MG63 (cell line): Measurements from ENCODE around the gene CGB3. TPM values are rescaled to one million over a fixed set of nuclear protein-coding genes. Genes with fewer than 3 reads are reported as not detected.

Experiments used
- DNase-seq: peaks from one replicate; pipeline ENCODE4 v3.0.0-alpha.2; 2020
- H3K27me3 ChIP-seq: fragments of 250-450 bp; sonication (Bioruptor Pico); 2 replicates; pipeline ENCODE4 v1.5.1; 2020; ENCODE audit warnings: mild to moderate bottlenecking, moderate library complexity
- H3K36me3 ChIP-seq: fragments of 250-450 bp; sonication (Bioruptor Pico); 2 replicates; pipeline ENCODE4 v1.5.1; 2020; ENCODE audit warnings: mild to moderate bottlenecking, moderate library complexity
- H3K4me3 ChIP-seq: fragments of 250-450 bp; sonication (Bioruptor Pico); 2 replicates; pipeline ENCODE4 v1.5.1; 2020; ENCODE audit warnings: mild to moderate bottlenecking, moderate library complexity
- H3K9me3 ChIP-seq: fragments of 250-450 bp; sonication (Bioruptor Pico); 2 replicates; pipeline ENCODE4 v1.5.1; 2020; ENCODE audit warnings: mild to moderate bottlenecking, moderate library complexity
- total RNA-seq: library from RNA; depleted of rRNA; stranded (reverse); fragments of >200 nt; shearing (Covaris generic); gene quantifications from 2 replicates; pipeline ENCODE4 v1.2.3, GENCODE V29; 2014; ENCODE audit warnings: low replicate concordance; rRNA removed

Gene CGB3
- total RNA-seq, 1 experiment from 2014 or later = not detected

DNA sequence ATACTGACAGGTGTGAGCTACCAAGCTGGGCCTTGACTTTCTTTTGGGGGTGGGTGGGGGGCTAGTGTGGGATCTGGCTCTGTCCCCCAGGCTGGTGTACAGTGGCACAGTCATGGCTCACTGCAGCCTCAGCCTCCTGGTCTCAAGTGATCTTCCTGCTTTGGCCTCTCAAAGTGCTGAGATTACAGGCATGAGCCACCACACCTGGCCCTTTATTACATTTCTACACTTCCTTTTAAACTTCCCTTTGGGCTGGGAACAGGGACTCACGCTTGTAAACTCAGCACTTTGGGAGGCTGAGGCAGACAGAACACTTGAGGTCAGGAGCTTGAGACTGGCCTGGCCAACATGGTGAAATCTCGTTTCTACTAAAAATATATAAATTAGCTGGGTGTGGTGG lies 47.1 kb downstream of the CGB3 start:
- Histone ChIP-seq H3K9me3 (no peaks in the 10 kb centered on the region), H3K27me3 (no peaks in the 10 kb centered on the region), H3K36me3 (peaks cover 71% of the 10 kb centered on the region), H3K4me3 (no peak overlapping the region)
- no peak for DNase-seq

DNA sequence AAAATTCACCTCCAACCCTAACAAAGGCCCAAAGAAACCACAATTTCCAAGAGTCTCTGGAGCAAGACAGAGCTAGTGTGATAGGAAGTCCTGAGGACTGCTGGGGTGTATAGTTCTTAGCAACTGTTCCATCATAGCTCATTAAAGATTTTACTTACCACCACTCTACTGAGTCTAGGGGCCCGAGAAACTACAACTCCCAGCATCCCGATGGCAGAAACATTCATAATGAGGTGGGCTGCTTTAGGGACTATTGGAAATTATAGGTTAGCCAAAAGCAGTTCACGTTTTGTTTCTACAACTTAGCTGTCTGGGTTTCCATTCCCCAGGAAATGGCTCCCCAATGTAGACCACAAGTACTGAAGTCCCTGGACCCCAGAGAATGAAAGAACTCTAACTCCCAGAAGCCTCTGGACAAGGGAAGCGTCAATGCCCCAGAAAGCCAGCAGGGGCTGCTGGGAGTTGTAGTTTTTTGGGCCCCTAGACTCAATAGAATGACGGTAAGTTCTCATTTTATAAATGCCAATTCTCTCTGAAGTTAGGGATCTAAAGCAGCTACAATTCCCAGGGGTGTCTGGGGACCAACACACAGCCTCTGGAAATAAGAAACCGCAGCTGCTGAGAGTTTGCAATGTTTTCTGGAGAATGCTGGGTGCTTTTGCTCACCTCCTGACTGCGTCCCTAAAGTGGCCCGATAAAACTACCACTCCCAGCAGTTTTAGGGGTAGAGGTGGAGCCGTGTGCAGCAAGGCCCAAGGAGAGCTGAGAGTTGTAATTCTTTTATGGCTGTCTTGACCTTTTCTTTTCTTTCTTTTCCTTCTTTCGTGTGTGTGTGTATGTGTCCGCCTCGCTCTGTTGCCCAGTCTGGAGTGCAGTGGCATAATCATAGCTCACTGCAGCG lies 47.9 kb downstream of the CGB3 start:
- DNase-seq = no peak

More for the DNA sequence above, 47.9 kb downstream of the CGB3 start:
- Histone ChIP-seq H3K9me3 (no peaks in the 10 kb centered on the region), H3K36me3 (peaks cover 64% of the 10 kb centered on the region), H3K27me3 (no peaks in the 10 kb centered on the region), H3K4me3 (no peak overlapping the region)

Other genes starting within 250 kb of the CGB3 start
- 21.3 and 59.1 TPM in 2 replicates for gene BCAT2, start 213.3 kb downstream of the CGB3 start, total RNA-seq
- not detected in 2 replicates for gene HSD17B14, start 187.8 kb downstream of the CGB3 start, total RNA-seq
- gene PLEKHA4, start 155.7 kb downstream of the CGB3 start, total RNA-seq = 5.4 and 14.5 TPM in 2 replicates
- gene PPP1R15A, start 151.9 kb downstream of the CGB3 start, total RNA-seq = 26.1 and 36.4 TPM in 2 replicates
- gene TULP2, start 125.6 kb downstream of the CGB3 start, total RNA-seq = not detected in 2 replicates
- gene NUCB1, start 124.0 kb downstream of the CGB3 start, total RNA-seq = 157 and 236 TPM in 2 replicates
- gene DHDH, start 90.6 kb downstream of the CGB3 start, total RNA-seq = not detected in 2 replicates
- 38.2 and 61.4 TPM in 2 replicates for gene BAX, start 69.5 kb downstream of the CGB3 start, total RNA-seq
- gene FTL, start 59.0 kb downstream of the CGB3 start, total RNA-seq = 880 and 1,766 TPM in 2 replicates
- gene GYS1, start 31.0 kb downstream of the CGB3 start, total RNA-seq = 34.3 and 46.2 TPM in 2 replicates
- gene RUVBL2, start 30.4 kb downstream of the CGB3 start, total RNA-seq = 386 and 644 TPM in 2 replicates
- not detected in 2 replicates for gene LHB, start 7.2 kb downstream of the CGB3 start, total RNA-seq
- not detected in 2 replicates for gene CGB2, start 7.6 kb upstream of the CGB3 start, total RNA-seq
- gene CGB1, start 12.6 kb upstream of the CGB3 start, total RNA-seq = not detected in 2 replicates
- not detected in 2 replicates for gene CGB5, start 19.5 kb upstream of the CGB3 start, total RNA-seq
- gene CGB8, start 24.8 kb upstream of the CGB3 start, total RNA-seq = not detected in 2 replicates
- gene CGB7, start 33.4 kb upstream of the CGB3 start, total RNA-seq = not detected in 2 replicates
- not detected in 2 replicates for gene NTF4, start 40.5 kb upstream of the CGB3 start, total RNA-seq
- not detected in 2 replicates for gene KCNA7, start 48.4 kb upstream of the CGB3 start, total RNA-seq
- gene SNRNP70, start 61.1 kb upstream of the CGB3 start, total RNA-seq = 172 and 247 TPM in 2 replicates
- gene LIN7B, start 90.0 kb upstream of the CGB3 start, total RNA-seq = 12.3 and 20.4 TPM in 2 replicates
- gene C19orf73, start 94.8 kb upstream of the CGB3 start, total RNA-seq = 3.7 and 4.6 TPM in 2 replicates
- gene PPFIA3, start 95.2 kb upstream of the CGB3 start, total RNA-seq = 3.4 and 21.4 TPM in 2 replicates
- not detected in 2 replicates for gene HRC, start 131.1 kb upstream of the CGB3 start, total RNA-seq
- 7.9 and 8.4 TPM in 2 replicates for gene TRPM4, start 133.5 kb upstream of the CGB3 start, total RNA-seq